GM15510 (cell line): ENCODE data around the gene RC3H1.

Experiments
- POLR2A ChIP-seq: IDR thresholded peaks from 3 replicates; pipeline ENCODE4 v1.6.1; 2011; ENCODE audit warnings: borderline replicate concordance; ENCODE audit not compliant: insufficient read length; ENCODE audit errors: extremely low read depth

RC3H1 gene

DNA sequence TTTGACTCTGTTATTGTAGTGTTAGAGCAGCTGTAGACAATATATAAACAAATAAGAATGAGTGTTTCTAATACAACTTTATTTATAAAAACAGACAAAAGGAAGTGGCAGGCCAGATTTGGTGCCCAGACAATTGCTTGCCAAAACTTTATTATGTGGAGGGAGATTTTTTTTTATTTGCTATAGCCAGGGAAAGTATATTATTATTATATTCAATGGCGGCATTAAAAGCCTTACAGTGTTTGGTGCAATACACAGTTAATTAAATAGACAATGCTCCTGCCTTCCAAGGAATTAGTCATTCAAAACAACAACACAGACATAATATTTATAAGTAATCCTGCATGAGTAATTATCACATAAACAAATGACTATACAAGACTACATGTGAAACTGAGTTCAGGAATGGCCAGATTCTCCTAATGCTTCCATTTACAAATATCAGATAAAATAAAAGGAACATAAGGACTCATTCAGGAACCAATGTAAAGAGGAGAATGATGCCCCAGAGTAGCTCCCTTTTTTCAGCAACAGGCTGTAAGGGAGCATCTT, 10.6 kb upstream of the RC3H1 start:
- no peak for TF ChIP-seq POLR2A

DNA sequence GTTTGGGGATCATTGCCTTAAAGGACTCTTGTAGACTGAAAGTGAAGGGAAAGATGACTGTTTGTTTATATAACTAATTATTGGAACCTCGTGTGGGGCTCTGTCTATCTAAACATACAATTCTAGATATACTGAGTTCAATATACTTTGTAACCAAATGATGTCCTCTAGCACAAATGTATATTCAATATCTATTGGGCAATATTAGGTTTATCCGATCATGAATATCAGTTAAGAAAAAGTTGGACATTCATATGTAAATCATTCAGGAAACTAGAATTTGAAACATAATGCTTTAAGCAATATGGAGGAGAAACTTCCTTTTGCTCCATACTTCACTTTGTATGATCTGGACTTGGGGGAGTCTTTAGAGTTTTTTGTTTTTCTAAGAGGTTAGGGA, 8.9 kb upstream of the RC3H1 start:
- no peak for TF ChIP-seq POLR2A

DNA sequence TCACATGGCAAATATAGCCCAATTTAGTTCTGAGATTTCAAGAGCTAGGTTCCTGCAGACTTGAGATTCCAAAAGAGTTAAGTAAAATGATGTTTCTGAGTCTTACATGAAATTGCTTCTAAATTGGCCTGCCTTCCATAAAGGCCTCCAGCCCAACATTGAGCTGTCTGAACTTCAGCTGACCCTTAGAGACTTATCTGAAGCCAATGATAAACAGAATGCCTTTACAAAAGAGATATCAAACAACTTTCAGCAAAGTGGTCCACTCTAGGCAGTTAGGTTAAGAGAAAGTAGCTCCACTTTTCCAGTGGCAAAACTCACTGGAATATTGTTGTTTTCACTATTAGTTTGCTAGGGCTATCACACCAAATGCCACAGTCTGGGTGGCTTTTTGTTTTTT, 6.3 kb upstream of the RC3H1 start:
- no peak for TF ChIP-seq POLR2A

DNA sequence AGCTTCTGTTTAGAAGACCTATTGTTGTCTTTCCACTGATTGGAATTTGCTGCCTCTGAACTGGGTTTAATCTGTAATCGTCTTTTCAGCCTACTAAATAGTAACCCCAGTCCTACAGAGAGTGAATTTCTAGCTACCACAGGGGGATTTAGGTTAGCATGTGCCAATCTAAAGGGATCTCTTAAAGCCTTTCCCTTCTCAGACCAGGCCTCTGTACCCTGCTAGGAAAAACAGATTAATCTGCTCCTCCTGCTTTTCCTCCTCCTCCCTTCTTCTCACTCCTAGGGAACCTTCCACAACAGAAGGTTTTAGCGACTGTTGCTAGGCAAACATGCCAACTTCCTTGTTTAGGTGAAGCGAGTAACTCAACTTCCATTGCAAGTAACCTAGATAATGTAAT, 1.3 kb upstream of the RC3H1 start:
- TF ChIP-seq POLR2A, result no peak

DNA sequence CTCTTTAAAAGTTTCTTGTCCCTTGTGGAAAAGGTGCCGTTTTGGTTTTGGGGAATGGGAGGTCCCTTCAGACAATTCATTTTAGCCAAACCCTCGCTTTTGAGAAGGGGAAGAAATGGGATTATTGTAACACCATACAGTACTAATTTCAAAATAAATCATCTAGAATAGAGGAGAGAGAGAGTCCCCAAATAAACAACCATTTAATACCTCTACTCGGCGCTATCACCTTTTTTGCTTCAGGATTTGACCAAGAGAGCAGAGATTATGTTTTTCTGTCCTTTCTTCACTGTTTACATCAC, 770 bp upstream of the RC3H1 start:
- no peak for TF ChIP-seq POLR2A

DNA sequence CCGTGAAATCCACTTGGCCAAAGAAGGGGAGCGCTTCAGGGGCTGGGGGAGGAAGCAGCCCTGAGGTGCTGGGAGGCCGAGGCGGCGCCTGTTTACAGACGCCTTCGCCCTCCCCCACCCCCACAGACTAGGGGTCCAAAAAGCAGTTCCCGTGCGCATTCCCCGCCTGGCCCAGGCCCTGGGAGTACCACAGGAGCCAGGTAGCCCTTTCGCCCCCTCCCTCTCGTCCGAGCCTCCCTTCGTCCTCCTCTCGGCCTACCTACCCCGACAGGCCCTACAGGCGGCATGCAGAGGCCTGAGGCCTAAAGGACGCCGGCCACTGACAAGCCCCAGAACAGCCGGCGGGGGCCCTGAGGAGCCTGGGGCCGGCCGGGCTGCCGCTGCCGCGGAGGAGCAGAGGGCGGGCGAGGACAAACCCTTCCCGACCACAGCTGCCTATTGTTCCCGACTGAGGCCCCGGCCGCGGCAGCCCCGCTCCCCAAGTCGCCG, 522 bp downstream of the RC3H1 start:
- TF ChIP-seq POLR2A, result no peak

DNA sequence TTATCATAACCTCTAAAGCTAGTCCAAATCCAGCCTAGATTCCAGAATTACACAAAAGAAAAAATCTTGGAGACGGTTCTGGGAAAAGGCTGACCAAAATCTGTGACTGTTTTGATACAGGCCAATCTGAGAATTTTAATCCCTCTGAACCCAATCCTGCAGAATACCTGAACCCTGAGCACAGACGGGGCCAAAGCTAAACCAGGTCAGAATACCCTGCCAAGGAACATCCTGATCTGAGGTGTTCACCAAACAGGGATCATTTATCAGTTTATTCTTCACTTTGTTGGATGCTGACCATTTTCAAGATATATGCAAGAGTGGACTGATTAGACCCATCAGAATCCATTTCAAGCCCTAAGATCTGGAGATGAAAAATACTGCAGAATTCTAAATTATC, 3.6 kb downstream of the RC3H1 start:
- TF ChIP-seq POLR2A, result no peak

DNA sequence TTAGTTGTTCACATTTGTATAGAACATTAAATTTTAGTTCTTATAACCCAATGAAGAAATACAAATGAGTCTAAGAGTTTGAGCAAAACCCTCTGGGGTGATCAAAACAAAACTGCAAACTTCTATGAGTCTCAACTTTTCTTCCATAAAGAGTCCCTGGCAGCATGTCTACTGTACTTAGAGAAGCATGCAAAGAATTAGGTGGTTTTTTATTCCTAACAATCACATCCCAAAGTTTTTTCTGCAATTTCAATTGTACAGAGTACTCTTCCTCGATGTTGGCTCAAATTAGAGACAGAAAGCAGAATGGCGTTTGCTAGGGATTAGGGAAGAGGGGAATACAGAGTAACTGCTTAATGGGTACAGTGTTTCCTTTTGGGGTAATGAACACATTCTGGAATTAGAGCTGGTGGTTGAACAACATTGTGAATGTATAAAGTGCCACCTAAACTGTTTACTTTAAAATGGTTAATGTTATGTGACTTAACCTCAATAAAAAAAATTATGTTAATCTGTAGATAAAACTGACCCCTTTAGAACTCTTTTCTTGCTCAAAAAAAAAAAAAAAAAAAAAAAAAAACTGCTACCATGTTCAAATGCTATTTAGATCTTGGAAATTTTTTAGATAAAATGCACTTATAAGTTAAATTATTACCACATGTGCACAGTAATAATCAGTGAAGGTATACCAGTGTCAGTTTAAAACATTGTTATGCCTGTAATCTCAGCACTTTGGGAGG, 4.8 kb downstream of the RC3H1 start:
- no peak for TF ChIP-seq POLR2A

DNA sequence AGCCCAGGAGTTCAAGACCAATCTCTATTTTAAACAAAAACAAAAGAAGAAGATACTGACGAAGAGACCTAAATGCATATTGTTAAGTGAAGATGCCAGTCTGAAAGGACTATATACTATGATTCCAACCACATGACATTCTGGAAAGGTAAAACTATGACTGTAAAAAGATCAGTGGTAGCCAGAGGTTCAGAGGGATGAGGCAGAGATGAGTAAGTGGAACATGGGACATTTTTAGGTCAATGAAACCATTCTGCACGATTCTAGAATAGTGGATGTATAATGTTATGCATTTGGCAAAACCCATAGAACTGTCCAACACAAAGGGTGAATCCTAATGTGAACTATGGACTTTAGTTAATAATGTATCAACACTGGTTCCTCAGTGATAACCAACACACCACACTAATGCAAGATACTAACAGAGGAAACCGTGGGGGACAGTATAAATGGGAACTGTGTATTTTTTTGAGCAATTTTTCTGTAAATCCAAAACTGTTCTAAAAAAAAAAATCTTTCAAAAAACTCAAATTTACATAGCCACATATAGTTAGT, 8.2 kb downstream of the RC3H1 start:
- no peak for TF ChIP-seq POLR2A

DNA sequence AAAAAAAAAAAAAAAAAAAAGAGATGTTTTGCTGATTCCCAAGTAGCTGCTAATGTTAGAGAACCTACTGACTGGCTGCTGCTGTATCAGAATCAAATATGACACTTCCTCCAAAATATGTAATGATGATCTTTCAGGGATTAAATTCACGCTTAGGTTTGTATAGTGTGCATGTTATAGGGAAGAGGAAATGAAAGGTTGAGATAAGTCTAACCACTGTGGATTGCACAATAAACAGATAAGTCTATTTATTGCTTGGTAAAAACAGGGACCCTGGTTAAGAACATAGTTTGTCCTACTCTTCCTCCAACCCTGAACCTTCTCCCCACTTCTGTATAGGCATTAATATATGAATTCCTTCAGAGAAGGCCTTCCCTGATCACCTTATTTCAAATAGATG, 13.2 kb downstream of the RC3H1 start:
- TF ChIP-seq POLR2A, result no peak

DNA sequence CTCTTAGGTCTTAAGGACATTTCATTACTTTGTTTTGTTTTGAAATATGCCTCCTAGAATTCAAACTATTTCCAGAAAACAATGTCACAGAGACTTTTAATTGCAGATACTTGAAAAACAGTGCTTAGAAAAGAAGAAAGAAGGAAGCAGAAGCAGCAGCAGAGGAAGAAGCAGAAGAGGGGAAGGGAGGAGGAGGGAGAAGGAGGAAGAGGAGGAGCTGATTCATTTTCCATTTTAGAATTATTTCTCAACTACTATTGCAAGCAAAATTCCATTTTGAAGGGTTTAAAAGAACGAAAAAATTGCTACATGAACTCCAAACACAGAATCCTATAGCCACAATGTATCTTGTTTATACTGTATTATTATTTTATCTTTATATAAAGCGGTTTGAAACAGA, 13.9 kb downstream of the RC3H1 start:
- no peak for TF ChIP-seq POLR2A

DNA sequence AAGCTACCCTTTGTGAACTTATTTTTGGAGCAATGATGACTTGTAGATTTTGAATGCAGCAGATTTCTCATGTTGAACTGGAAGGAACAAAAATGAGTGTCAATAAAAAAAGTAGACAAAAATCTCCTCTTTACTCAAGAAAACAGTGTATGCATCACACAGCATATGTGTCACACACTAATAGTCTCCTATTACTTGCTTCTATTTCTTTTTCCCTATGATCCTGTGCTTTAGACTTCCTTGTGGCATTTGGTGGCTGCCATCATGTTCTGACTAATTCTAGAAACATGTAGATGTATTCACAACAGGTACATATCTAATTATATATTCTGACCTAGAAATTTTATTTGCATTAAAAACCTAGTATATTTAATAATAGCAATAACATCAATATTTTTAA, 14.3 kb downstream of the RC3H1 start:
- TF ChIP-seq POLR2A, result no peak

DNA sequence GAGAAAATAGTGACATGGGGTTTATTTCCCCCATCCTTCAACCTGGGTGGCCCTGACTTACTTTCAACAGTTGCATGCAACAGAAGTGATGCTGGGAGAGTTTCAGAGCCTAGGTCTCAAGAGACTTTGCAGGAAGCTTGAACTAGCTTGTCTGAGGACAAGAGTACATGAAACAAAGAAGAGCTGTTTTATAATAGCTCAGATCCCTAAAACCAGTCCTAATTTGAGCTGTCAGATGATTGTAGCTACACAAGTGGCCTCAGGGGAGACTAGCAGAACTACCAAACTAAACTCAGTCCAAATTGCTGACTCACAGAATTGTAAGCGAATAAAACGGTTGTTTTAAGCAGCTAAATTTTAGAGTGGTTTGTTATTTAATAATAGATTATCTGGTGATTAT, 17.1 kb downstream of the RC3H1 start:
- TF ChIP-seq POLR2A, result no peak

DNA sequence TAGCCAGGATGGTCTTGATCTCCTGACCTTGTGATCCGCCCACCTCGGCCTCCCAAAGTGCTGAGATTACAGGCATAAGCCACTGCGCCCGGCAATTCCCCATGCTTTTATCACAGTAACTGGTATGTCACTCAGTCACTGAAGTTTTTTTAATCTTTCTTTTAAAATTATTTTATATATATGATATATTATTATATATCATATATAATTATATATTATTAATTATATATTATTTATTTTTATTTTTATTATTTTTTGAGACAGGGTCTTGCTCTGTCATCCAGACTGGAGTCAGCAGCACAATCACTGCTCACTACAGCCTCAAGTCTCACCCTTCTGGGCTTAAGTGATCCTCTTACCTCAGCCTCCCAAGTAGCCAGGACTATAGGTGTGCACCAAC, 18.3 kb downstream of the RC3H1 start:
- no peak for TF ChIP-seq POLR2A

DNA sequence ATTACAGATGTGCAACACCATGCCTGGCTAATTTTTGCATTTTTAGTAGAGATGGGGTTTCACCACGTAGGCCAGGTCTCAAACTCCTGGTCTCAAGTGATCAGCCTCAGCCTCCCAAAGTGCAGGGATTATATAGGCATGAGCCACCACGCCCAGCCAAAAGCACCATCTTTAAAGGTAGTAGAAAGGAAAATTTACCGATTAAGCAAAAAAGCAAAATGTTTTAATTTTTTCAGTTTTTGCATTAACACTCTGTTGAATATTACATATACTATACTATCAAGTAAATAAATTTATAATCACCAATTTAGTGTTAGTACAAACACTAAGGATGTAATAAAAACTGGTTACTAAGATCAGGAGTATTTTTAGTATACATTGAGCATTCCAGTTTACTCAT, 20.6 kb downstream of the RC3H1 start:
- no peak for TF ChIP-seq POLR2A

DNA sequence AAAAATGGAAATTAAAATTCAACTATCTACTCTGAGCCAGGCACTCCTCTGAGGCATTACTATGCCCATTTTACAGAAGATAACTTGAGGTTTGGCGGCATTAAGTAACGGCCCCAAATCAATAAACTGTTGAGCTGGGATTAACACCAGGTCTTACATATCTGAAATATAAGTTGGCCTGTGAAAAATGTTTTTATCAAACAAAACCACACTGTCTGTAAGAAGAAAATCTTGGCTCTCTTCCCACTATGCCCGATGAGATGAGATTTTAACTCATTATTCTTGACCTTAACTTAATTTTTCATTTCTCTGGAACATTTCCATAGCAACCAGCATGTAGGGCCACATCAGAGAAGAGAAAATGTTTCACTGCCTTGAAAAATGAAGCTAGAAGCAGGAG, 21.8 kb downstream of the RC3H1 start:
- TF ChIP-seq POLR2A, result no peak
